BJ (cell line): Measurements from ENCODE around the gene FSTL5. TPM values are rescaled to one million over a fixed set of nuclear protein-coding genes. Genes with fewer than 3 reads are reported as not detected.

Source experiments
- CTCF ChIA-PET: fragments of 350-600 bp; formaldehyde crosslinking; extraction: SDS; loops from one replicate; lab custom pipeline; 2021; ENCODE audit warnings: antibody characterized with exemption, inconsistent platforms; lab: Yijun Ruan, JAX
- POLR2A ChIA-PET: fragments of 300-600 bp; sonication (Branson Sonifier 250); formaldehyde crosslinking; extraction: SDS; loops from one replicate; lab custom pipeline; 2021; ENCODE audit warnings: antibody characterized with exemption; lab: Charles Lee
- DNase-seq: peaks from one replicate; pipeline ENCODE4 v3.0.0-alpha.2; 2011; ENCODE audit warnings: low read depth
- H3K27me3 ChIP-seq: 2 replicates; pipeline ENCODE4 v1.6.0; 2011; ENCODE audit warnings: low read length; ENCODE audit not compliant: control insufficient read depth, insufficient read depth
- H3K36me3 ChIP-seq: 2 replicates; pipeline ENCODE4 v1.5.1; 2011; ENCODE audit warnings: low read length; ENCODE audit not compliant: control insufficient read depth, insufficient read depth
- H3K4me3 ChIP-seq: 2 replicates; pipeline ENCODE4 v1.5.1; 2011; ENCODE audit warnings: low read depth, mild to moderate bottlenecking, control low read depth, low read length
- CTCF ChIP-seq: IDR thresholded peaks from 2 replicates; pipeline ENCODE4 v1.5.1; 2011; ENCODE audit warnings: low read depth, mild to moderate bottlenecking, control low read depth, inconsistent platforms, low read length, moderate library complexity; ENCODE audit not compliant: insufficient read depth
- polyA plus RNA-seq: library from polyadenylated mRNA; depleted of rRNA; stranded (reverse); fragments of >200 nt; gene quantifications from 2 replicates; pipeline ENCODE4 v1.2.3, GENCODE V29; 2011

FSTL5 gene
- polyA plus RNA-seq, 1 experiment: not detected

- no peak for DNase-seq
- no peaks in the 10 kb centered on the region for H3K27me3 ChIP-seq
- ChIA-PET CTCF (no interaction called here), POLR2A (no interaction called here)
- TF ChIP-seq CTCF: no peak
- H3K4me3 ChIP-seq: no peak overlapping the region
- no peaks in the 10 kb centered on the region for H3K36me3 ChIP-seq
These were observed 340.4 kb downstream of the FSTL5 start for GRCh38 chr4:161823450-161823849.

- POLR2A ChIA-PET: no interaction called here
These were observed 341.6 kb downstream of the FSTL5 start for GRCh38 chr4:161822174-161822573.

GRCh38 chr4:161817914-161818313, 345.9 kb downstream of the FSTL5 start:
- CTCF ChIA-PET: no interaction called here

More at GRCh38 chr4:161822174-161822573, 341.6 kb downstream of the FSTL5 start:
- Histone ChIP-seq H3K4me3 (no peak overlapping the region), H3K27me3 (no peaks in the 10 kb centered on the region), H3K36me3 (no peaks in the 10 kb centered on the region)
- no peak for TF ChIP-seq CTCF
- no peak for DNase-seq
- CTCF ChIA-PET: no interaction called here

GRCh38 chr4:161816958-161817357, 346.8 kb downstream of the FSTL5 start:
- CTCF ChIA-PET: no interaction called here
- no peak for DNase-seq

More at GRCh38 chr4:161817914-161818313, 345.9 kb downstream of the FSTL5 start:
- Histone ChIP-seq H3K36me3 (no peaks in the 10 kb centered on the region), H3K4me3 (no peak overlapping the region), H3K27me3 (no peaks in the 10 kb centered on the region)
- TF ChIP-seq CTCF: no peak
- no peak for DNase-seq
- POLR2A ChIA-PET: no interaction called here

GRCh38 chr4:161815841-161816240, 348.0 kb downstream of the FSTL5 start:
- Histone ChIP-seq H3K36me3 (no peaks in the 10 kb centered on the region), H3K4me3 (no peak overlapping the region), H3K27me3 (no peaks in the 10 kb centered on the region)
- ChIA-PET CTCF (no interaction called here), POLR2A (no interaction called here)
- no peak for TF ChIP-seq CTCF
- no peak for DNase-seq

More at GRCh38 chr4:161816958-161817357, 346.8 kb downstream of the FSTL5 start:
- POLR2A ChIA-PET: no interaction called here
- Histone ChIP-seq H3K36me3 (no peaks in the 10 kb centered on the region), H3K27me3 (no peaks in the 10 kb centered on the region), H3K4me3 (no peak overlapping the region)
- TF ChIP-seq CTCF: no peak
